HG02981 (cell line): ENCODE results near the gene TCOF1.

Experiments
- ATAC-seq: cut with Tn5 transposase; IDR thresholded peaks from one replicate; pipeline ENCODE4 v1.9.1; 2021; ENCODE audit warnings: mild to moderate bottlenecking, moderate library complexity; ENCODE audit not compliant: unreplicated experiment

TCOF1 gene

GRCh38 chr5:150357326-150358260 is at the start of gene TCOF1:
Gene TCOF1, plus strand, starts transcription at chr5:150357697. Its CDS starts 50 bp downstream, at chr5:150357747.
- peak; percentile 94 for ATAC-seq

- ATAC-seq = no peak
Measured at GRCh38 chr5:150309101-150309885, 48.2 kb upstream of the TCOF1 start.

- ATAC-seq = no peak
Measured at GRCh38 chr5:150309886-150310239, 47.6 kb upstream of the TCOF1 start.

GRCh38 chr5:150310246-150310645 is 47.3 kb upstream of the TCOF1 start:
- no peak for ATAC-seq

- ATAC-seq = no peak
Measured at GRCh38 chr5:150311015-150311692, 46.3 kb upstream of the TCOF1 start.

- ATAC-seq = no peak
Measured at GRCh38 chr5:150312518-150312917, 45.0 kb upstream of the TCOF1 start.

GRCh38 chr5:150313501-150313900 is 44.0 kb upstream of the TCOF1 start:
- ATAC-seq = no peak

GRCh38 chr5:150313921-150314716 is 43.4 kb upstream of the TCOF1 start:
- no peak for ATAC-seq

GRCh38 chr5:150315245-150315644 is 42.3 kb upstream of the TCOF1 start:
- ATAC-seq = no peak

- no peak for ATAC-seq
Measured at GRCh38 chr5:150316320-150316719, 41.2 kb upstream of the TCOF1 start.

GRCh38 chr5:150317048-150318003 is 40.2 kb upstream of the TCOF1 start:
- no peak for ATAC-seq

GRCh38 chr5:150318613-150319483 is 38.6 kb upstream of the TCOF1 start:
- ATAC-seq = no peak

- no peak for ATAC-seq
Measured at GRCh38 chr5:150319484-150319790, 38.1 kb upstream of the TCOF1 start.

- no peak for ATAC-seq
Measured at GRCh38 chr5:150320044-150320613, 37.4 kb upstream of the TCOF1 start.

- no peak for ATAC-seq
Measured at GRCh38 chr5:150321211-150321610, 36.3 kb upstream of the TCOF1 start.

- ATAC-seq = no peak
Measured at GRCh38 chr5:150321784-150322183, 35.7 kb upstream of the TCOF1 start.

- ATAC-seq = no peak
Measured at GRCh38 chr5:150322202-150322601, 35.3 kb upstream of the TCOF1 start.

GRCh38 chr5:150323092-150323491 is 34.4 kb upstream of the TCOF1 start:
- ATAC-seq = no peak
